ENCODE measurements around the gene CFAP52. TPM values are rescaled to one million over a fixed set of nuclear protein-coding genes. Genes with fewer than 3 reads are reported as not detected.
"Not testable (repeated sequence)": the region's sequence is repeated elsewhere in the genome, so short reads cannot be mapped to it uniquely, and the experiment has no call there.

The CFAP52 gene
- total RNA-seq, 1 experiment from 2014 or later: not detected

GRCh38 chr17:9661027-9661426 is 84.6 kb downstream of the CFAP52 start:
- DNase-seq: no peak

GRCh38 chr17:9663511-9663910 is 87.1 kb downstream of the CFAP52 start:
- H3K9ac ChIP-seq (ENCODE audit: extremely low read depth, insufficient read length, low read length); H2BK12ac ChIP-seq (ENCODE audit: insufficient read length, low read depth, low read length); H3K23me2 ChIP-seq (ENCODE audit: insufficient read length, low read depth, low read length, poor library complexity, severe bottlenecking); H3K4me1 Mint-ChIP-seq; DNase-seq; H3K79me1 ChIP-seq (ENCODE audit: insufficient read depth, low read depth, low read length, poor library complexity, severe bottlenecking); H4K5ac ChIP-seq (ENCODE audit: insufficient read length, low read depth, low read length); H3K27ac ChIP-seq (ENCODE audit: insufficient read length, low read depth, low read length); H3K4me2 ChIP-seq (ENCODE audit: insufficient read depth, insufficient read length, low read length); H4K91ac ChIP-seq (ENCODE audit: insufficient read length, low read depth, low read length); H2AFZ ChIP-seq (ENCODE audit: low read length); H3K79me2 ChIP-seq (ENCODE audit: insufficient read depth, low read length); H3K4me1 ChIP-seq (ENCODE audit: insufficient read depth, low read length); H2BK120ac ChIP-seq (ENCODE audit: low read depth, low read length, poor library complexity, severe bottlenecking); H3T11ph ChIP-seq (ENCODE audit: low read length); H3K23ac ChIP-seq (ENCODE audit: insufficient read length, low read depth, low read length); H3K4ac ChIP-seq (ENCODE audit: low read depth, low read length); H3K27ac Mint-ChIP-seq; H3K4me3 Mint-ChIP-seq; H2BK15ac ChIP-seq (ENCODE audit: low read depth, low read length); H2BK5ac ChIP-seq (ENCODE audit: insufficient read length, low read length); H3K9me3 ChIP-seq (ENCODE audit: control insufficient read depth, low read depth, low read length); H3K9me3 Mint-ChIP-seq; H3K56ac ChIP-seq (ENCODE audit: insufficient read length, low read depth, low read length); H3K27me3 Mint-ChIP-seq (ENCODE audit: low read depth); H3K14ac ChIP-seq (ENCODE audit: insufficient read depth, low read length); H4K20me1 ChIP-seq (ENCODE audit: control insufficient read depth, insufficient read depth, insufficient read length); H4K8ac ChIP-seq (replicated peaks; ENCODE audit: insufficient read length, low read depth, low read length); H3K18ac ChIP-seq (ENCODE audit: insufficient read length, low read depth, low read length); H2BK20ac ChIP-seq (ENCODE audit: low read depth, low read length, poor library complexity, severe bottlenecking); H3K27me3 ChIP-seq (ENCODE audit: insufficient read depth, low read length); H2AK5ac ChIP-seq (ENCODE audit: insufficient read length, low read length): not testable (repeated sequence)
- H3K36me3 Mint-ChIP-seq (ENCODE audit: insufficient read depth in 1 of 3, low read depth in 3 of 3): peaks cover 16 to 43% (median 28%) of the 10 kb centered on the region in 3 experiments
- no CpG with 5 or more reads among the region's 11 CpGs for WGBS (ENCODE audit: extremely low coverage, insufficient read length, low lambda C conversion rate)

More at GRCh38 chr17:9661027-9661426, 84.6 kb downstream of the CFAP52 start:
- H3T11ph ChIP-seq (ENCODE audit: low read length): no peak overlapping the region
- H3K27me3 ChIP-seq (ENCODE audit: insufficient read depth, low read length): no peaks in the 10 kb centered on the region
- Mint-ChIP-seq H3K27me3 (ENCODE audit: low read depth) (no peaks in the 10 kb centered on the region; the same call in 1 of the 2 replicates), H3K36me3 (ENCODE audit: insufficient read depth in 1 of 3, low read depth in 3 of 3) (peaks cover 22 to 43% (median 24%) of the 10 kb centered on the region in 3 experiments), H3K4me1 (no peaks in the 10 kb centered on the region), H3K4me3 (no peak overlapping the region), H3K27ac (no peak overlapping the region), H3K9me3 (peaks cover 5 to 6% of the 10 kb centered on the region in 2 experiments)
- no peaks in the 10 kb centered on the region for H3K79me2 ChIP-seq (ENCODE audit: insufficient read depth, low read length)
- H3K27ac ChIP-seq (ENCODE audit: insufficient read length, low read depth, low read length): no peak overlapping the region
- no peaks in the 10 kb centered on the region for H3K23me2 ChIP-seq (ENCODE audit: insufficient read length, low read depth, low read length, poor library complexity, severe bottlenecking)
- WGBS (ENCODE audit: extremely low coverage, insufficient read length, low lambda C conversion rate): no CpG with 5 or more reads among the region's 2 CpGs
- no peak overlapping the region for H3K14ac ChIP-seq (ENCODE audit: insufficient read depth, low read length)
- no peaks in the 10 kb centered on the region for H4K20me1 ChIP-seq (ENCODE audit: control insufficient read depth, insufficient read depth, insufficient read length)
- H3K56ac ChIP-seq (ENCODE audit: insufficient read length, low read depth, low read length): no peak overlapping the region
- no peaks in the 10 kb centered on the region for H3K79me1 ChIP-seq (ENCODE audit: insufficient read depth, low read depth, low read length, poor library complexity, severe bottlenecking)
- no peak overlapping the region for H2AFZ ChIP-seq (ENCODE audit: low read length)
- no peak overlapping the region for H3K4me2 ChIP-seq (ENCODE audit: insufficient read depth, insufficient read length, low read length)
- no peak overlapping the region for H2BK20ac ChIP-seq (ENCODE audit: low read depth, low read length, poor library complexity, severe bottlenecking)
- no peak for TF ChIP-seq CTCF (conservative IDR thresholded peaks at IDR 0.05)
- H3K23ac ChIP-seq (ENCODE audit: insufficient read length, low read depth, low read length): no peak overlapping the region
- no peaks in the 10 kb centered on the region for H3K9me3 ChIP-seq (ENCODE audit: control insufficient read depth, low read depth, low read length)
- no peak overlapping the region for H2BK12ac ChIP-seq (ENCODE audit: insufficient read length, low read depth, low read length)
- no peak overlapping the region for H4K8ac ChIP-seq (replicated peaks; ENCODE audit: insufficient read length, low read depth, low read length)
- no peak overlapping the region for H4K91ac ChIP-seq (ENCODE audit: insufficient read length, low read depth, low read length)
- no peak overlapping the region for H2BK15ac ChIP-seq (ENCODE audit: low read depth, low read length)
- no peak overlapping the region for H3K18ac ChIP-seq (ENCODE audit: insufficient read length, low read depth, low read length)
- no peak overlapping the region for H2BK120ac ChIP-seq (ENCODE audit: low read depth, low read length, poor library complexity, severe bottlenecking)
- no peaks in the 10 kb centered on the region for H3K4me1 ChIP-seq (ENCODE audit: insufficient read depth, low read length)
- H2AK5ac ChIP-seq (ENCODE audit: insufficient read length, low read length): no peak overlapping the region
- no peak overlapping the region for H4K5ac ChIP-seq (ENCODE audit: insufficient read length, low read depth, low read length)
- no peak overlapping the region for H3K9ac ChIP-seq (ENCODE audit: extremely low read depth, insufficient read length, low read length)
- H3K4ac ChIP-seq (ENCODE audit: low read depth, low read length): no peak overlapping the region
- H2BK5ac ChIP-seq (ENCODE audit: insufficient read length, low read length): no peak overlapping the region

Measured in H9 (cell line).